ENCODE measurements around the gene FAM180A.
A peak's percentile ranks its signal among the peaks of the same experiment; 100 is the strongest.

The FAM180A gene

DNA sequence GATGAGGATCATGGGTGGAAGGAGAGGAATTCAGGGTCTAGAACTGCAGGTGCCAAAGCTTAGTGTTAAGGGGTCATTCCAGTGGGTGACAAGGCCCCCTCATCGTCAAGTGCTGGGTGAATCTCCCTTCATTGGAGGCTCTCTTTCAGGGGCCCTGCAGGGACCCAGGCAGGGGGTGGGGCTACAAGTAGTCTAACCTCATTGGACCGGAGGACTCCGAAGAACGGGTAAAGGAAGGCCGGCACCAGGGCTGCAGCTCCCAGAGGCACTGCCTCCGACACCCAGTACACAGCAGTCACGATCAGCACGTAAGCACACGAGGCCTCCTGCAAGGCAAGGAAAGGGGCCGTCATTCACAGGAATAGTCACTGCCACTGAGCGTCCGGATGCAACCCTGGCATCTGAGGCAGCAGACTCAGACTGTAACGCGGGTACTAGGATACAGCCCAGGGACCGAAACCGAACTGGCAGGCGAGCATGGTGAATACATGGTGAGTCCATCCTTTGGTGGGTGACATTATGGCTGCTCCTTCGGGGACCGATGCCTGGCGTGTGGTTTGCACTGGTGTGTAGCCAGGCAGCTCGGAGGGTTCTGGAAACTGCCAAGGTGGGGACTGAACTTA is 27.3 kb downstream of the FAM180A start:
- TF ChIP-seq, protein P1, sequence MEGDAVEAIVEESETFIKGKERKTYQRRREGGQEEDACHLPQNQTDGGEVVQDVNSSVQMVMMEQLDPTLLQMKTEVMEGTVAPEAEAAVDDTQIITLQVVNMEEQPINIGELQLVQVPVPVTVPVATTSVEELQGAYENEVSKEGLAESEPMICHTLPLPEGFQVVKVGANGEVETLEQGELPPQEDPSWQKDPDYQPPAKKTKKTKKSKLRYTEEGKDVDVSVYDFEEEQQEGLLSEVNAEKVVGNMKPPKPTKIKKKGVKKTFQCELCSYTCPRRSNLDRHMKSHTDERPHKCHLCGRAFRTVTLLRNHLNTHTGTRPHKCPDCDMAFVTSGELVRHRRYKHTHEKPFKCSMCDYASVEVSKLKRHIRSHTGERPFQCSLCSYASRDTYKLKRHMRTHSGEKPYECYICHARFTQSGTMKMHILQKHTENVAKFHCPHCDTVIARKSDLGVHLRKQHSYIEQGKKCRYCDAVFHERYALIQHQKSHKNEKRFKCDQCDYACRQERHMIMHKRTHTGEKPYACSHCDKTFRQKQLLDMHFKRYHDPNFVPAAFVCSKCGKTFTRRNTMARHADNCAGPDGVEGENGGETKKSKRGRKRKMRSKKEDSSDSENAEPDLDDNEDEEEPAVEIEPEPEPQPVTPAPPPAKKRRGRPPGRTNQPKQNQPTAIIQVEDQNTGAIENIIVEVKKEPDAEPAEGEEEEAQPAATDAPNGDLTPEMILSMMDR (IDR thresholded peaks at IDR 0.05; ENCODE audit: insufficient read depth, low read length, missing control alignments): no peak
- no peak for DNase-seq (ENCODE audit: low read depth, low spot score)
- no peak overlapping the region for H3K4me3 ChIP-seq (ENCODE audit: low read depth, low read length)
- ChIA-PET CTCF (interaction anchor here (1.0 to 4.9 kb wide), 3 partner anchors 10 to 50 kb away, joined by 3 to 31 read pairs (median 3); no protein-coding TSS in a partner anchor), POLR2A (no interaction called here)

DNA sequence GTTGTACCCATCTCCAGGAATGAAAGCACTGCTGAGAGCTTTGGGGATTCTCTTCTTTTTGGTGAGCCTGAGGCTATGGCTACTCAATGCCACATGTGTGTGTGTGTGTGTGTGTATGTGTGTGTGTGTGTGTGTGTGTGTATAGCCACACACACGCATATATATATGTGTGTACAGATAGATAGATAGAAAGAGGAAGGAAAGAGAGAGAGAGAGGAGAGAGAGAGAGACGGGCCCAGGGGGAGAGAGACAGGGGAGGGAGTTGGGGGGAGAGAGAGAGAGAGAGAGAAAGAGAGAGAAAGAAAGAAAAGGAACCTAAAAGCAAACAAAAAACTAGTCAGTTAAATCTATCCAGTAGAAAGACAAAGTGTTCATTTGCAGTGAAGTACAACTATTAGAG is 28.9 kb downstream of the FAM180A start:
- TF ChIP-seq, protein P1 (IDR thresholded peaks at IDR 0.05; ENCODE audit: insufficient read depth, low read length, missing control alignments): no peak
- ChIA-PET CTCF (interaction anchor here (4.9 kb wide), 1 partner anchor 8 kb away, joined by 31 read pairs; no protein-coding TSS in a partner anchor), POLR2A (no interaction called here)
- no peak overlapping the region for H3K4me3 ChIP-seq (ENCODE audit: low read depth, low read length)
- no peak for DNase-seq (ENCODE audit: low read depth, low spot score)

DNA sequence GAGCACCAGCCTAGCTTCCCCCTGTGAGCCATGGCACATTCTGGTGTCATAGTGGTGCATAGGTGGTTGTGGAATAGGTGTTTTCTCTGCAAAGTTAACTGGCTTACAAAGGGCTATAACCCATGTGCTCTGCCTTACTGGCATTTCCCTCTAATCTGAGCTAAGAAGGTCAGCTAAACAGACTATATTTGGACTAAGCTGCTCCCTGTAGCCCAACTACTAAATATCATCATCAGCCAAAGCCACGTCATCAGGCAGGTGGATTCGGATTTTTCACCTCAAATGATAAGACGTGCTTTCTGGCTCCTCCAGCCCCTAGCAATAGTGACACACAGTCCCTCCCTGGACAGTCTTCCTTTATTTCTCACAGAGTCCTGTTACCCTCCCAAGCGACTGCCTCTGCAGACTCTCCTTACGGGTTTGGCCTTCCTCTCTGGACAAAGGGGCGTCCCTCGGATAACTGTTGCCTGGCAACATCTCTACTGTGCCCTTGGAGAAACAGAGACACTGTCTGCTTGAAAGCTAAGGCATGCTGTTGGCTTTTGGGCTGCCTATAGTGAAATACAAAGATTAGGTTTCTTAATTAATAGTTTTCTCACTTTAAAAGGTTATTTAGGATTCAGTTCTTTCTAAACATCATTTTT is 29.7 kb downstream of the FAM180A start:
- POLR2A ChIA-PET: no interaction called here
- TF ChIP-seq, protein P1 (IDR thresholded peaks at IDR 0.05; ENCODE audit: insufficient read depth, low read length, missing control alignments): no peak

DNA sequence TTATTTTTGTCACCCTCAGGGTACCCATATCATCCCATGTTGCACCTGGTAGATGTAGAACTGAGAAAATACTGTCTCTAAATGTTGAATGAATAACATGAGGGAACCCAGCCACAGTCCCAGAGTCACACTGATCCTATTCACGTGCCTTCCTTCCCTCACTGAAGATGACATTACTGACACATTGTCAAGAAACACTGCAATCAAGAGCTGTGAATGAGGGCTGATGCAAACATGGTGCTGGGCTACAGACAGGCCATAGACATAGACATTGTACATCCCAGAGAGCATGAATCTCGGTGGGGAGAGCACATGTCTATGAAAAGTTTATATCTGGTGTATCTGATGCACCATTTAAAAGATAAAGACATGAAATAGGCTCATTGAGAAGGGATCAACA is 30.4 kb downstream of the FAM180A start:
- POLR2A ChIA-PET: no interaction called here
- TF ChIP-seq, protein P1 (IDR thresholded peaks at IDR 0.05; ENCODE audit: insufficient read depth, low read length, missing control alignments): no peak
- H3K4me3 ChIP-seq (ENCODE audit: low read depth, low read length): no peak overlapping the region
- CTCF ChIA-PET: interaction anchor here (3.0 kb wide), 1 partner anchor 14 kb away, joined by 9 read pairs; no protein-coding TSS in a partner anchor
- no peak for DNase-seq (ENCODE audit: low read depth, low spot score)

More for the DNA sequence above, 29.7 kb downstream of the FAM180A start:
- CTCF ChIA-PET: interaction anchor here (3.0 to 4.9 kb wide), 2 partner anchors 7 to 13 kb away, joined by 9 to 31 read pairs; no protein-coding TSS in a partner anchor
- no peak overlapping the region for H3K4me3 ChIP-seq (ENCODE audit: low read depth, low read length)
- DNase-seq (ENCODE audit: low read depth, low spot score): no peak

DNA sequence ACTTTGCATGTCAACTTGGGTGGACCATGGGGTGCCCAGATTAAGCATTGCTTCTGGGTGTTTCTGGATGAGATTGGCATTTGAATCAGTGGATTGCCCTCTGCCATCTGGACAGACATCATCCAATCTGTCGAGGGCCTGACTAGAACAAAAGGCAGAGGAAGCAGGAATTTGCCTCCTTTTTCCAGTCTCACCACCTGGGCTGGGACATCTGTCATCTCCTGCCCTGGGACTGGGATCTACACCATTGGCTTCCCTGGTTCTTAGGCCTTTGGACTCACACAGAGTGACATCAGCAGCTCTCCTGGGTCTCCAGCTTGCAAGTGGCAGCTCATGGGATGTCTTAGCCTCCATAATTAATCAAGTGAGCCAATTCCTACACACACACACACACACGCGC is 30.9 kb downstream of the FAM180A start:
- no peak for DNase-seq (ENCODE audit: low read depth, low spot score)
- CTCF ChIA-PET: interaction anchor here (3.0 kb wide), 1 partner anchor 14 kb away, joined by 9 read pairs; no protein-coding TSS in a partner anchor
- no peak overlapping the region for H3K4me3 ChIP-seq (ENCODE audit: low read depth, low read length)
- TF ChIP-seq, protein P1 (IDR thresholded peaks at IDR 0.05; ENCODE audit: insufficient read depth, low read length, missing control alignments): no peak
- POLR2A ChIA-PET: no interaction called here

DNA sequence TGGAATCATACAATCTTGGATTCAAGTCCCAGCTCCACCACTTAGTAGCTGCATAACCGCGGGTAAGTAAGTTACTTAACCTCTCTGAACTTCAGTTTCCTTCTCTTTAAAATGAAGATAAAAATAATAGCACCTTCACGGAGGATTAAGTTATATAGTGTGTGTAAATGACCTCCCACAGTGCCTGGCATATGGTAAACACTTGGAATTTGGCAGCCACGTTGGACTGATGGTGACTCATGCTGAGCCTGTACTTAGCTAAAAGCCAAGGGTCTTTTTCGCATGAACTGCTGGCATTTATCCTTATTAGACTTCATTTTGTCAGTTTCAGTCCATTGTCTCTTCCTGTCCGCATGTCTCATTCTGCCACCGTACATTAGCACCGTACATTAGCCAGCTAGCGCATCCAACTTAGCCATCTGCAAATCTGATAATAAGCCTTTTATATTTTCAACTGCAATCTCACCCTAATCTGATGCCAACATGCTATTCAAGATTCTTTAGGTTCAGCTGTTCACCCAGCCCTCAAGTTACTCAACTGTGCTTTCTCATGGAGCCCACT is 31.9 kb downstream of the FAM180A start:
- POLR2A ChIA-PET: interaction anchor here (1.3 kb wide), 1 partner anchor 28 kb away, joined by 4 read pairs; no protein-coding TSS in a partner anchor

More for the DNA sequence above, 31.9 kb downstream of the FAM180A start:
- DNase-seq (ENCODE audit: low read depth, low spot score): peak; percentile 37
- H3K4me3 ChIP-seq (ENCODE audit: low read depth, low read length): no peak overlapping the region
- CTCF ChIA-PET: interaction anchor here (1.2 to 7.6 kb wide), 3 partner anchors 9 to 44 kb away, joined by 4 to 38 read pairs (median 9); no protein-coding TSS in a partner anchor
- TF ChIP-seq, protein P1 (IDR thresholded peaks at IDR 0.05; ENCODE audit: insufficient read depth, low read length, missing control alignments): no peak
